H1 (cell line): ENCODE measurements around the gene AGO3. TPM values are rescaled to one million over a fixed set of nuclear protein-coding genes. Genes with fewer than 3 reads are reported as not detected.

Experiments
- CTCF ChIP-seq, 3 experiments: IDR thresholded peaks; 1 replicate in 2 of 3; 2 replicates in 1 of 3; pipeline versions ENCODE4 v1.5.1 to v1.6.1; 2011; ENCODE audit warnings: low read length in 3 of 3, mild to moderate bottlenecking in 3 of 3, inconsistent platforms in 2 of 3, low read depth in 1 of 3, moderate library complexity in 1 of 3; ENCODE audit not compliant: insufficient read depth in 1 of 3; ENCODE audit errors: control extremely low read depth in 1 of 3
- polyA plus RNA-seq, 7 experiments: library from polyadenylated mRNA; depleted of rRNA in 3 of 7; stranded (reverse) in 5 of 7; unstranded in 2 of 7; fragments of >200 nt in 5 of 7; fragments of 200-250 nt in 2 of 7; gene quantifications; 1 replicate in 5 of 7; 2 replicates in 1 of 7; 4 replicates in 1 of 7; pipeline versions ENCODE4 v1.2.1 to v1.2.3, GENCODE V29; 2011 to 2013; ENCODE audit warnings: missing spikeins in 2 of 7, mixed read lengths in 2 of 7
- total RNA-seq: library from RNA; stranded (reverse); fragmentation: NEBNext Ultra II Directional; extraction: Animal tissue kit (Norgen Biotek cat#: 25700); gene quantifications from 2 replicates; pipeline ENCODE4 v1.2.1, GENCODE V29; 2021

Gene AGO3
- total and polyA plus RNA-seq, 2 of the 8 experiments (the other 6 are each of a cell fraction or from before 2014, with no cell fraction given): 10.7 to 26.4 TPM

GRCh38 chr1:36076979-36077573, 146.2 kb downstream of the AGO3 start (continued):
- TF ChIP-seq CTCF (IDR thresholded peaks at IDR 0.05; ENCODE audit: control extremely low read depth in 1 of 3, insufficient read depth in 1 of 3, low read depth in 1 of 3, low read length in 3 of 3): no peak
